ENCODE measurements around the gene KLHL42. TPM values are rescaled to one million over a fixed set of nuclear protein-coding genes. Genes with fewer than 3 reads are reported as not detected.

KLHL42 gene
- total RNA-seq, 1 donor from 2014 or later = 36.7 TPM

DNA sequence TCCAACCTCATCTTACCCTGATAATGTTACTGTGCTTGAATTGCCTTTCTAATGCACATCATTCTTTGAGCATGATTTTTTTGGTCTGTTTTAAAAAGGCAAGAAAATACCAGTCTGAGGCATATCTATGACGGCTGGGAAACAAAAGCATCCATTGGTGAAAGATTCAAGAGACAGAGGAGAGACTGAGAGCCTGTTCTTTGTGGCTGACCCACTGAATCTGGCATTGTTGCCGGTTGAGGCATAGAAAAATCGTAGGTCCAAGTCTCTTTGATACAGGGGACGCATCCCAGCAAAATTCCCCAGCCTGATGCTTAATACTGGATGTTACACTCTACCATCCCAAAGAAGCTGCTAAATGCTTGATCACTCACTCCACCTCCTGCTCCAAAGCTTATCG, 2.9 kb upstream of the KLHL42 start:
- no peak overlapping the region for H3K4me3 ChIP-seq
- no peaks in the 10 kb centered on the region for H3K36me3 ChIP-seq
- TF ChIP-seq, protein P1, sequence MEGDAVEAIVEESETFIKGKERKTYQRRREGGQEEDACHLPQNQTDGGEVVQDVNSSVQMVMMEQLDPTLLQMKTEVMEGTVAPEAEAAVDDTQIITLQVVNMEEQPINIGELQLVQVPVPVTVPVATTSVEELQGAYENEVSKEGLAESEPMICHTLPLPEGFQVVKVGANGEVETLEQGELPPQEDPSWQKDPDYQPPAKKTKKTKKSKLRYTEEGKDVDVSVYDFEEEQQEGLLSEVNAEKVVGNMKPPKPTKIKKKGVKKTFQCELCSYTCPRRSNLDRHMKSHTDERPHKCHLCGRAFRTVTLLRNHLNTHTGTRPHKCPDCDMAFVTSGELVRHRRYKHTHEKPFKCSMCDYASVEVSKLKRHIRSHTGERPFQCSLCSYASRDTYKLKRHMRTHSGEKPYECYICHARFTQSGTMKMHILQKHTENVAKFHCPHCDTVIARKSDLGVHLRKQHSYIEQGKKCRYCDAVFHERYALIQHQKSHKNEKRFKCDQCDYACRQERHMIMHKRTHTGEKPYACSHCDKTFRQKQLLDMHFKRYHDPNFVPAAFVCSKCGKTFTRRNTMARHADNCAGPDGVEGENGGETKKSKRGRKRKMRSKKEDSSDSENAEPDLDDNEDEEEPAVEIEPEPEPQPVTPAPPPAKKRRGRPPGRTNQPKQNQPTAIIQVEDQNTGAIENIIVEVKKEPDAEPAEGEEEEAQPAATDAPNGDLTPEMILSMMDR (IDR thresholded peaks at IDR 0.05) = no peak
- no peak overlapping the region for H3K27ac ChIP-seq
- no peaks in the 10 kb centered on the region for H3K9me3 ChIP-seq
- intact Hi-C loops (cut with DNase I) = no loop called here
- no peaks in the 10 kb centered on the region for H3K27me3 ChIP-seq
- H3K4me1 ChIP-seq = peaks cover 0 to 9% of the 10 kb centered on the region in 2 donors
- DNase-seq (ENCODE audit: low spot score in 2 of 2) = no peak

DNA sequence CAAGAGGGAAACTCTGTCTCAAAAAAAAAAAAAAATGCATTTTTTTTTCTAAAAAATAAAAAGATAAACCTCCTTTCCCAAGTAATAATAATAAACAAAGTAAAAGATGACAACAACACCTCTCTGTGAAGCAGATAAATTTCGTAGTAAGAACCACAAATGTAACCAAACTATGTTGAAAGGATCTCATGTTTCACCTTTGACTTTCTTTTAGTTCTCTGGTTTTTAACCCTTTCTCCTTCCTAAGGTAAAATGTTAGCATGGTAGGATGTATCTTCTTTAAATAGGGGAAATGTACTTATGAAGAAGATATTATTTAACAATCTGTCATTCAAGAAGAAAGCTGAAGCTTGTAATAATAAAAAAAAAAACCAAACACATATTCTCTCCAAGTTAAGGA, 1.8 kb upstream of the KLHL42 start:
- Histone ChIP-seq H3K27me3 (no peaks in the 10 kb centered on the region), H3K27ac (peak overlapping the region in 1 of 2 donors; percentile 94), H3K36me3 (no peaks in the 10 kb centered on the region), H3K4me1 (peaks cover 0 to 9% of the 10 kb centered on the region in 2 donors), H3K4me3 (no peak overlapping the region), H3K9me3 (no peaks in the 10 kb centered on the region)
- intact Hi-C loops (cut with DNase I) = no loop called here
- DNase-seq (ENCODE audit: low spot score in 2 of 2) = no peak
- TF ChIP-seq, protein P1 (IDR thresholded peaks at IDR 0.05) = no peak

DNA sequence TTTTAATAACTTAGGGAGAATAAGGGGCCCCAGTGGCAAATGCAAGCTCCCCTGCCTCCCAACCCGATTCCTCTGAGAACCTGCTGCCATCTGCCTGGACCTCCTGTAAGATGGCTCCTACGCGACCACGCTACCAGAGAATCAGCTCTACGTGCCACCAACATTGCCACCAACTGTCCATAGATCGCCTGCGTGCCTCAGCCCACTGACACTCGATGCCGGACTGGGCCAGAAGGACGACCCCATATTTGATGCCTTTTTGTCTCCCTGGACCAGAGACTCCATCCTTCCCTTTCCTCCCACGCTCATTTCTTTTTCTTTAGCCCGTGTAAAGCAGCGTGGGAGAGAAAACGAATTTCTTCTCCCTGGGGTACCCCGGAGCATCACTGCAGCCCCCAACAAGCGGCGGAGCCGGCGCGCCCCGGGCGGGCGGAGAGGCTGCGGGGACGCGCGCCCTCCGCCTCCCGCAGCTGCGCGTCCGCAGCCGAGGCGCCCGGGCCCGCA, 565 bp upstream of the KLHL42 start:
- peak in 1 of 2 donors; percentile 66 for DNase-seq (ENCODE audit: low spot score in 2 of 2)
- H3K4me3 ChIP-seq = peak overlapping the region; percentile 89 to 91
- TF ChIP-seq, protein P1 (IDR thresholded peaks at IDR 0.05) = no peak
- H3K27ac ChIP-seq = peak overlapping the region; percentile 92 to 94
- intact Hi-C loops (cut with DNase I) = loop anchor here (1.0 kb wide), 1 partner anchor 31 kb away; no protein-coding TSS in a partner anchor
- no peaks in the 10 kb centered on the region for H3K9me3 ChIP-seq
- no peaks in the 10 kb centered on the region for H3K36me3 ChIP-seq
- peaks cover 0 to 11% of the 10 kb centered on the region in 2 donors for H3K4me1 ChIP-seq
- no peaks in the 10 kb centered on the region for H3K27me3 ChIP-seq

DNA sequence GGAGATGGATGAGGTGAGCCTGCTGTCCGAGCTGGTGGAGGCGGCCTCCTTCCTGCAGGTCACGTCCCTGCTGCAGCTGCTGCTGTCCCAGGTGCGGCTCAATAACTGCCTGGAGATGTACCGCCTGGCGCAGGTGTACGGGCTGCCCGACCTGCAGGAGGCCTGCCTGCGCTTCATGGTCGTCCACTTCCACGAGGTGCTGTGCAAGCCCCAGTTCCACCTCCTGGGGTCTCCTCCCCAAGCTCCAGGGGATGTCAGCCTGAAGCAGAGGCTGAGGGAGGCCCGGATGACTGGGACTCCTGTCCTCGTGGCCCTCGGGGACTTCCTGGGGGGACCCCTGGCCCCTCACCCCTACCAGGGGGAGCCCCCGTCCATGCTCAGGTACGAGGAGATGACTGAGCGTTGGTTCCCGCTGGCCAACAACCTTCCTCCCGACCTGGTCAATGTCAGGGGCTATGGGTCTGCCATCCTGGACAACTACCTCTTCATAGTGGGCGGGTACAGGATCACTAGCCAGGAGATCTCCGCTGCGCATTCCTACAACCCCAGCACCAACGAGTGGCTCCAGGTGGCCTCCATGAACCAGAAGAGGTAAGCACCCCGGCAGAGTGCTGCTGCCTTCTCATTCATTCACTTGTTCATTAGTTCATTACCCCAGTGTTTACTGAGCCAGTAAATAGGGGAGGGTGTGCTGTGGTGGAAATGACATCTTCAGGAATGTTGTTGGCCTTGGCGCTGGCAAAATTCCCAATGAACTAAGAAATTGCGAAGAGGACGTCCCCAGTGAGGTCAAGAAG, 777 bp downstream of the KLHL42 start:
- no peaks in the 10 kb centered on the region for H3K36me3 ChIP-seq
- peak in 1 of 2 donors; percentile 72 for DNase-seq (ENCODE audit: low spot score in 2 of 2)
- H3K4me3 ChIP-seq = peak overlapping the region; percentile 89 to 91
- no peaks in the 10 kb centered on the region for H3K9me3 ChIP-seq
- peaks cover 0 to 16% of the 10 kb centered on the region in 2 donors for H3K4me1 ChIP-seq
- H3K27me3 ChIP-seq = no peaks in the 10 kb centered on the region
- TF ChIP-seq, protein P1 (IDR thresholded peaks at IDR 0.05) = no peak
- intact Hi-C loops (cut with DNase I) = loop anchor here (2.0 to 5.0 kb wide), 3 partner anchors 28 to 70 kb away; partner anchors contain the start of gene MRPS35
- H3K27ac ChIP-seq = peak overlapping the region; percentile 92 to 94

DNA sequence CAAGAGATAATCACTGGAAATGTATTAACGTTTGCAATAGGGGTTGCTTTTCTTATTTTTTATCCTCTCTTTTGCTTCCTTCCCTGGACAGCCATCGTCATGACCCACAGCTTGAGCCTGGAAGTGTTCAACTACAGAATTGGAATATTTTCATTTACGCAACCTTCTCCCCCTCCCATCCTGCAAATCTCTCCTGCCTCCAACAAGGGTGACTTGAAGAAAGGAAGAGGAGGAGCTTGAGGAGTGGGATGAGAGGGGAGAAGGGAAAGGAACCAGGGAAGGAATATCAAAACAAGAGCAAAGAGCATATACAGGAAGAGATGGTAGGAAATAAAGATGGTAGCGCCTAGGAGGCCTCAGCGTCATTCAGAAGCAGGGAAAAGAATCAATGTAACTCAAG, 1.6 kb downstream of the KLHL42 start:
- Histone ChIP-seq H3K27me3 (no peaks in the 10 kb centered on the region), H3K4me1 (peaks cover 0 to 18% of the 10 kb centered on the region in 2 donors), H3K36me3 (no peaks in the 10 kb centered on the region), H3K4me3 (peak overlapping the region; percentile 89 to 91), H3K9me3 (no peaks in the 10 kb centered on the region), H3K27ac (peak overlapping the region; percentile 92 to 94)
- no peak for DNase-seq (ENCODE audit: low spot score in 2 of 2)
- TF ChIP-seq, protein P1 (IDR thresholded peaks at IDR 0.05) = no peak
- intact Hi-C loops (cut with DNase I) = loop anchor here (2.0 to 5.0 kb wide), 3 partner anchors 27 to 71 kb away; partner anchors contain the start of gene MRPS35

Data from ascending aorta (tissue), 2 donors.